Peyer's patch (tissue), 4 donors: ENCODE measurements around the gene TRIM74.
"Not testable (repeated sequence)": the region's sequence is repeated elsewhere in the genome, so short reads cannot be mapped to it uniquely, and the experiment has no call there.

ENCODE experiments used
- CTCF ChIP-seq, 6 experiments: fragments of 450-650 bp in 4 of 6; fragments of 200-600 bp in 2 of 6; sonication (generic) in 1 of 6; IDR thresholded peaks; one replicate each; pipeline ENCODE4 v1.5.1; 2017 to 2019; ENCODE audit warnings: antibody characterized with exemption in 6 of 6, mild to moderate bottlenecking in 3 of 6, moderate library complexity in 1 of 6
- POLR2A ChIP-seq, 2 donors: fragments of 450-650 bp; IDR thresholded peaks; one replicate each; pipeline ENCODE4 v1.5.1; 2017; ENCODE audit warnings: antibody characterized with exemption in 2 of 2, mild to moderate bottlenecking in 2 of 2, moderate library complexity in 2 of 2

DNA sequence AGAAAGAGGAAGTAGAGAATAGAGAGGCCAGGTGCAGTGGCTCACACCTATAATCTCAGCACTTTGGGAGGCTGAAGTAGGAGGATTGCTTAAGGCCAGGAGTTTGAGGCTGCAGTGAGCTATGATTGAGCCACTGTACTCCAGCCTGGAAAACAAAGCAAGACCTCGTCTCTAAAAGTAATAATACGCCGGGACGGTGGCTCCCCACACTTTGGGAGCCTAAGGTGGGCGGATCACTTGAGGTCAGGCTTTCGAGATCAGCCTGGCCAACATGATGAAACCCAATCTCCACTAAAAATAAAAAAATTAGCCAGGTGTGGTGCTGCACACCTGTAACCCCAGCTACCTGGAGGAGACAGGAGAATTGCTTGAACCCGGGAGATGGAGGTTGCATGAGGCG, 26.2 kb upstream of the TRIM74 start:
- TF ChIP-seq CTCF, POLR2A (IDR thresholded peaks at IDR 0.05): not testable (repeated sequence)
